Measurements from ENCODE around the gene ZRANB3. TPM values are rescaled to one million over a fixed set of nuclear protein-coding genes. Genes with fewer than 3 reads are reported as not detected.

Gene ZRANB3
- total and polyA plus RNA-seq, 10 of the 15 experiments (the other 5 are each of a cell fraction or from before 2014, with no cell fraction given): 5.6 to 11.4 (median 9.9) TPM

- TF ChIP-seq NR2C2 (IDR thresholded peaks at IDR 0.05; ENCODE audit: borderline replicate concordance, control insufficient read depth, insufficient read length, low read depth): no peak
Measured at GRCh38 chr2:135144343-135144742, 386.7 kb downstream of the ZRANB3 start (continued).

DNA sequence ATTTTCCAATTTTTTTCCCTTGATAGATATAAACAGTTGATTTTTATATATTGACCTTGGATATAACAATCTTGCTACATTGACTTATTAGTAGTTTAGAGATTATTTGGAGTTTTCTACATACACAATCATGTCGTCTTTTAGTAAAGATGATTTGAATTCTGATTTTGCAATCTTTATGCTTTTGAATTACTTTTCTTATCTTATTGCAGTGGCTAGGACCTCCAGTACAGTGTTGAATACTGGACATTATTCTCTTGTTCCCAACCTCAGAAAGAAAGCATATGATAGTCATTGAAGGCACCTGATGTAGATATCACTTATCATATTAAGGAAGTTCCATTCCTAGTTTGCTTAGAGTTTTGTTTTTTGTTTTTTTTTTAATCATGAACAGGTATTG lies 388.7 kb downstream of the ZRANB3 start:
- WGBS (ENCODE audit: insufficient coverage, insufficient replicate concordance, low lambda C conversion rate, missing lambda C conversion rate): 96% methylated on average over 1 of the region's 1 CpG
- Histone ChIP-seq H3K4me2 (ENCODE audit: control insufficient read depth, insufficient read depth) (no peak overlapping the region), H3K4me3 (no peak overlapping the region), H2AFZ (ENCODE audit: control insufficient read depth, low read depth, low read length) (no peak overlapping the region), H3K36me3 (ENCODE audit: control insufficient read depth in 2 of 2, insufficient read depth in 2 of 2, low read length in 1 of 2) (peaks cover 5 to 21% of the 10 kb centered on the region in 2 experiments), H3K79me2 (ENCODE audit: control insufficient read depth, insufficient read depth, low read length) (no peaks in the 10 kb centered on the region), H3K9ac (ENCODE audit: control insufficient read depth, insufficient read depth, low read length) (no peak overlapping the region), H3K4me1 (ENCODE audit: control insufficient read depth, insufficient read depth, low read length) (no peaks in the 10 kb centered on the region), H3K9me3 (replicated peaks; ENCODE audit: control insufficient read depth, insufficient read depth, low read length) (peaks cover 8% of the 10 kb centered on the region), H3K27ac (ENCODE audit: control insufficient read depth, insufficient read depth) (no peak overlapping the region), H4K20me1 (ENCODE audit: control insufficient read depth, insufficient read depth) (no peaks in the 10 kb centered on the region), H3K27me3 (replicated peaks in 1 of 2; ENCODE audit: control insufficient read depth in 2 of 2, insufficient read depth in 2 of 2, low read length in 1 of 2) (no peaks in the 10 kb centered on the region)
- BruUV-seq (replicated peaks): no TSS peak
- FAIRE-seq (peak; percentile 73), ATAC-seq (no peak), DNase-seq (ENCODE audit: low read depth, low spot score) (no peak)
- in situ Hi-C loops (cut with MboI) (no loop called here), intact Hi-C loops (cut with micrococcal nuclease; ENCODE audit: unreplicated experiment) (no loop called here)
- ChIA-PET CTCF (interaction anchor here (1.5 kb wide), 1 partner anchor 16 kb away, joined by 4 read pairs; no protein-coding TSS in a partner anchor), RAD21 (ENCODE audit: unreplicated experiment) (no interaction called here), SMC1A (ENCODE audit: uncharacterized antibody, unreplicated experiment) (no interaction called here), POLR2A (no interaction called here)
- TF ChIP-seq SPI1 (IDR thresholded peaks at IDR 0.05; ENCODE audit: borderline replicate concordance, insufficient read depth, low read depth, low read length): no peak
- TF ChIP-seq HDAC6 (IDR thresholded peaks at IDR 0.05; ENCODE audit: unreplicated experiment): no peak
- no peak for TF ChIP-seq NRF1 (conservative IDR thresholded peaks at IDR 0.05; ENCODE audit: low read depth, low read length)
- no peak for TF ChIP-seq MTA3 (IDR thresholded peaks at IDR 0.05; ENCODE audit: borderline replicate concordance, low read length)
- TF ChIP-seq FOXK2 (IDR thresholded peaks at IDR 0.05): no peak
- TF ChIP-seq PBX3 (IDR thresholded peaks at IDR 0.05; ENCODE audit: insufficient replicate concordance, low read depth, low read length): no peak
- TF ChIP-seq HDAC2 (IDR thresholded peaks at IDR 0.05): no peak
- TF ChIP-seq, protein P1, sequence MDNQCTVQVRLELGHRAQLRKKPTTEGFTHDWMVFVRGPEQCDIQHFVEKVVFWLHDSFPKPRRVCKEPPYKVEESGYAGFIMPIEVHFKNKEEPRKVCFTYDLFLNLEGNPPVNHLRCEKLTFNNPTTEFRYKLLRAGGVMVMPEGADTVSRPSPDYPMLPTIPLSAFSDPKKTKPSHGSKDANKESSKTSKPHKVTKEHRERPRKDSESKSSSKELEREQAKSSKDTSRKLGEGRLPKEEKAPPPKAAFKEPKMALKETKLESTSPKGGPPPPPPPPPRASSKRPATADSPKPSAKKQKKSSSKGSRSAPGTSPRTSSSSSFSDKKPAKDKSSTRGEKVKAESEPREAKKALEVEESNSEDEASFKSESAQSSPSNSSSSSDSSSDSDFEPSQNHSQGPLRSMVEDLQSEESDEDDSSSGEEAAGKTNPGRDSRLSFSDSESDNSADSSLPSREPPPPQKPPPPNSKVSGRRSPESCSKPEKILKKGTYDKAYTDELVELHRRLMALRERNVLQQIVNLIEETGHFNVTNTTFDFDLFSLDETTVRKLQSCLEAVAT (IDR thresholded peaks at IDR 0.05): no peak
- TF ChIP-seq CREB1 (IDR thresholded peaks at IDR 0.05; ENCODE audit: low read depth): no peak
- no peak for TF ChIP-seq SIX5 (IDR thresholded peaks at IDR 0.05; ENCODE audit: low read depth, low read length, severe bottlenecking)

Measured in GM12878 (cell line).